ENCODE results near the gene NDUFS2.

- TF ChIP-seq, protein P1, sequence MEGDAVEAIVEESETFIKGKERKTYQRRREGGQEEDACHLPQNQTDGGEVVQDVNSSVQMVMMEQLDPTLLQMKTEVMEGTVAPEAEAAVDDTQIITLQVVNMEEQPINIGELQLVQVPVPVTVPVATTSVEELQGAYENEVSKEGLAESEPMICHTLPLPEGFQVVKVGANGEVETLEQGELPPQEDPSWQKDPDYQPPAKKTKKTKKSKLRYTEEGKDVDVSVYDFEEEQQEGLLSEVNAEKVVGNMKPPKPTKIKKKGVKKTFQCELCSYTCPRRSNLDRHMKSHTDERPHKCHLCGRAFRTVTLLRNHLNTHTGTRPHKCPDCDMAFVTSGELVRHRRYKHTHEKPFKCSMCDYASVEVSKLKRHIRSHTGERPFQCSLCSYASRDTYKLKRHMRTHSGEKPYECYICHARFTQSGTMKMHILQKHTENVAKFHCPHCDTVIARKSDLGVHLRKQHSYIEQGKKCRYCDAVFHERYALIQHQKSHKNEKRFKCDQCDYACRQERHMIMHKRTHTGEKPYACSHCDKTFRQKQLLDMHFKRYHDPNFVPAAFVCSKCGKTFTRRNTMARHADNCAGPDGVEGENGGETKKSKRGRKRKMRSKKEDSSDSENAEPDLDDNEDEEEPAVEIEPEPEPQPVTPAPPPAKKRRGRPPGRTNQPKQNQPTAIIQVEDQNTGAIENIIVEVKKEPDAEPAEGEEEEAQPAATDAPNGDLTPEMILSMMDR (IDR thresholded peaks at IDR 0.05): no peak
- no peak for TF ChIP-seq ZFX (IDR thresholded peaks at IDR 0.05; ENCODE audit: borderline replicate concordance)
Measured at GRCh38 chr1:161182214-161182613, 20.0 kb upstream of the NDUFS2 start.
